Fibroblast of mammary gland (primary cell): ENCODE data around the gene MPDU1.

Experiments used
- DNase-seq: peaks from one replicate; pipeline ENCODE4 v3.0.0-alpha.2; 2010; ENCODE audit warnings: low read depth
- H3K4me3 ChIP-seq: 2 replicates; pipeline ENCODE4 v1.5.1; 2011; ENCODE audit warnings: low read depth, mild to moderate bottlenecking, low read length, moderate library complexity; ENCODE audit not compliant: control insufficient read depth
- TF ChIP-seq, protein P1 (sequence below): conservative IDR thresholded peaks from 2 replicates; pipeline ENCODE4 v1.5.1; 2011; ENCODE audit warnings: low read depth, low read length, inconsistent platforms; ENCODE audit not compliant: control insufficient read depth, insufficient read depth

Gene MPDU1

DNA sequence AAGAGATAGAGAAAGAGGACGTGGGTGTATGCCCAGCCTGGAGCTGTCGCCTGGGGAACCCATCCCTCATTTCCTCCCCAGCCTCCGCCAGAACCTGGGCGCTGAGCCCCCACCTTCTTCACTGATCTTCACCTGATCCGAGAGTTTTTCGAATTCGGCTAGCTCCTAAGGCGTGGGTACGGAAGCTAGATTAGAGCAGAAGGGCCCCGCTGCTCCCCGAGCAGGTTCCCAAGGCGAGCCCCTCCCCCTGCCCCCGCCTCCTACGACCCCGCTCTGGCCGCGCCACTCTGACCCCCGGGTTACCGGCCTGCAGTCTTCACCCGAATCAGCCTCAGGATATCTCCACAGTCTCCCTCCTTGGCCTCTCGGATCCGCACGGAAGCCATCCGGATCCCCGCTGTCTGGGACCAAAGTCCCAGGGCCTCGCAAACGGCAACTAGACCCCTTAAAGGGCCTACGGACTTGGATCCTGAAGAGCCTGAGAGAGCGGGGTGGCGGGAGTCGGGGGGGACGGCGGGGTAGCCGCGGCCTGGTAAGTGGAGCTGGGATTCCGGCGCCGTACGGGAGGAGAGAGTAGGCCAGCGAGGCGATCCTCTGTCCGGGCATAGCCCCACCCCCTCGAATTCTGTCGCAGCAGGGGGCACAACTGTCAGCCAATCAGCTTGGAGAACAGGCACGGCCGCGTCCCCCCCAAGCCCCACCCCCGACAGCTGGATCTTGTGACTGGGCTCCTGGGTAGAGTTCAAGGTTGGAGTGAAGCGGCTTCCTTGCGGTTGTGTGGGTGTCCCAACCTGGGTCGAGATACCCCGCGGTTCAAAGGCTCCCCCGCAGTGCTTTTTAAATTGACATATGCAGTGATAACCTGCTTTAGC, 43.8 kb downstream of the MPDU1 start, which contains the start of gene SAT2:
Gene SAT2, minus strand, starts transcription at position 572 of the 872 bp plus-strand sequence. Its CDS starts 186 bp downstream, at position 386.
- TF ChIP-seq, protein P1, sequence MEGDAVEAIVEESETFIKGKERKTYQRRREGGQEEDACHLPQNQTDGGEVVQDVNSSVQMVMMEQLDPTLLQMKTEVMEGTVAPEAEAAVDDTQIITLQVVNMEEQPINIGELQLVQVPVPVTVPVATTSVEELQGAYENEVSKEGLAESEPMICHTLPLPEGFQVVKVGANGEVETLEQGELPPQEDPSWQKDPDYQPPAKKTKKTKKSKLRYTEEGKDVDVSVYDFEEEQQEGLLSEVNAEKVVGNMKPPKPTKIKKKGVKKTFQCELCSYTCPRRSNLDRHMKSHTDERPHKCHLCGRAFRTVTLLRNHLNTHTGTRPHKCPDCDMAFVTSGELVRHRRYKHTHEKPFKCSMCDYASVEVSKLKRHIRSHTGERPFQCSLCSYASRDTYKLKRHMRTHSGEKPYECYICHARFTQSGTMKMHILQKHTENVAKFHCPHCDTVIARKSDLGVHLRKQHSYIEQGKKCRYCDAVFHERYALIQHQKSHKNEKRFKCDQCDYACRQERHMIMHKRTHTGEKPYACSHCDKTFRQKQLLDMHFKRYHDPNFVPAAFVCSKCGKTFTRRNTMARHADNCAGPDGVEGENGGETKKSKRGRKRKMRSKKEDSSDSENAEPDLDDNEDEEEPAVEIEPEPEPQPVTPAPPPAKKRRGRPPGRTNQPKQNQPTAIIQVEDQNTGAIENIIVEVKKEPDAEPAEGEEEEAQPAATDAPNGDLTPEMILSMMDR: no peak
- peak within 1 kb of the TSS; percentile 84 for H3K4me3 ChIP-seq
- DNase-seq: peak; percentile 94

DNA sequence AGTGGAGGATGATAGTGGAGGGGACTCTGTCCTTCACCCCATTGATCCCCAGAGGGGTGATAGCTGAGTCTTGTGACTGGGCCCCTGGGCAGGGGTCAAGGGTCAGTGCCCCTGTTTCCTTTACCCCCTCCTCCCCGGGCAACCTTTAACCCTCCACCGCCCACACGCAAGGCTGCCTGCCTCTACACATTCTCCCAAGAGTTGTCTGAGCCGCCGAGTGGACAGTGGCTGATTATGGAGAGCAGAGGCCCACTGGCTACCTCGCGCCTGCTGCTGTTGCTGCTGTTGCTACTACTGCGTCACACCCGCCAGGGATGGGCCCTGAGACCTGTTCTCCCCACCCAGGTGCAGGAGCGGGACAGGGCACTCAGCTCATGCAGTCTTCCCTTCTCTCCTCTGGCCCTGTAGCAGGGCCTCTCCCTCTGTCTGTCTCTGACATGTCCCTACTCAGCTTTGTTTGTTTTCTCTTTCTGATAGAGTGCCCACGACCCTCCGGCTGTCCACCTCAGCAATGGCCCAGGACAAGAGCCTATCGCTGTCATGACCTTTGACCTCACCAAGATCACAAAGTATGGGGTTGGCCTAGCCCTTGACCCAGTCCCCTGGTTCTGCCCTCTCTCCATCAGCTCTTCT, 46.4 kb downstream of the MPDU1 start, which contains the start of gene SHBG:
Gene SHBG, plus strand, starts transcription at position 197 of the 633 bp plus-strand sequence. Its CDS starts 38 bp downstream, at position 235.
- TF ChIP-seq, protein P1: no peak
- no peak for DNase-seq
- H3K4me3 ChIP-seq: no peak within 1 kb of the TSS

DNA sequence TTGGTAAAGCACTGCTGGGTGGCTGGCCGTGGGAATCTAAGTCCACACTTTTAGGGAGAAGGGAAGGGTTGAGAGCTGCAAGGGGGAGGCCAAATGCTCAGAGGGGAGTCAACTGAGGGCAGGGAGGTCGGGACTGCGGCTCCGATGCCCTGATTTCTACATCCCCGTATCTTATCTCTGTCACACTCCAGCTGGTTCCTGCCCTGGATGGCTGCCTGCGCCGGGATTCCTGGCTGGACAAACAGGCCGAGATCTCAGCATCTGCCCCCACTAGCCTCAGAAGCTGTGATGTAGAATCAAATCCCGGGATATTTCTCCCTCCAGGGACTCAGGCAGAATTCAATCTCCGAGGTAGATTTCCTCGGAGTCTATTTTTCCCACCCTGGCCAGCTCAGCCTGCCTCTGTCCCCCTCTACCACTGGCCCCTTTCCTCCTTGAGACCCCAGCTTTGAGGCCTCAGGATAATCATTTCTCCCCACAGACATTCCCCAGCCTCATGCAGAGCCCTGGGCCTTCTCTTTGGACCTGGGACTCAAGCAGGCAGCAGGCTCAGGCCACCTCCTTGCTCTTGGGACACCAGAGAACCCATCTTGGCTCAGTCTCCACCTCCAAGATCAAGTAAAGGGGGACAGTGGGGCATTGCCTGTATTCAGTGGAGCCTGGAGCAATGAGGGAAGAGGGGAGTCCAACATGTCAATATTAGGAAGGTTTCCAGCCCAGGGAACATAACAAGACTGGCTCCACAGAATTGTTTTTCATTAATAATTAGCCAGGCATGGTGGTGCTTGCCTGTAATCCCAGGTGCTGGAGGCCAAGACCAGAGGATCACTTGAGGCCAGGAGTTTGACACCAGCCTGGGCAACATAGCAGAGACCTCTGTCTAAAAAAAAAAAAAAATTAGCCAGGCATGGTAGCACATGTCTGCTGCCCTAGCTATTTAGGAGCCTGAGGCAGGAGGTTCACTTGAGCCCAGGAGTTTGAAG, 48.0 kb downstream of the MPDU1 start:
- H3K4me3 ChIP-seq: no peak overlapping the region
- TF ChIP-seq, protein P1: no peak
- no peak for DNase-seq

DNA sequence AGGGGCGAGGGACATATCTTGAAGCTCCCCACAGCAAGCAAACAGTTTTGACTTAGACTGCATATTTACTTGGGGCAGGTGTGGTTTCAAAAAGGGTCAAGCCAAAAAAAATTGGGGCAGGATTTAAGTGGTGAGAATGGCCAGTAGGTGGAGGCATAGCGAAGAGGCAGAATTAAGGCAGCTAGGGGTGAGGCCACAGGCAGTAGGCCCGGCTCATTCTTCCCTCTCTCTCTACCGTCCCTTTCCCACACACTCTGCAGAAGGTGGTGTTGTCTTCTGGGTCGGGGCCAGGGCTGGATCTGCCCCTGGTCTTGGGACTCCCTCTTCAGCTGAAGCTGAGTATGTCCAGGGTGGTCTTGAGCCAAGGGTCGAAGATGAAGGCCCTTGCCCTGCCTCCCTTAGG, 48.8 kb downstream of the MPDU1 start:
- TF ChIP-seq, protein P1: peak; percentile 62
- DNase-seq: peak; percentile 65

DNA sequence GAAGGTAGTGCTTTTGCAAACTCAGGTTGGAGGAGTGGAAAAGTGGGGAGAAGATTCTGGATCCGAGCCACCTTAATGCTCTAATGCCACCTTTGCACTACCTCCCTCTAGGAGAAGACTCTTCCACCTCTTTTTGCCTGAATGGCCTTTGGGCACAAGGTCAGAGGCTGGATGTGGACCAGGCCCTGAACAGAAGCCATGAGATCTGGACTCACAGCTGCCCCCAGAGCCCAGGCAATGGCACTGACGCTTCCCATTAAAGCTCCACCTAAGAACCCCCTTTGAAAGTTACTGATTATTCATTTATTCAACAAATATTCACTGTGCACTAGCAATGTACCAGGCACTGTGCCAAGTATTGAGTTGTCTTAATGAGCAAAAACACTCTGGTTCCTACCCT, 49.4 kb downstream of the MPDU1 start:
- DNase-seq: no peak
- TF ChIP-seq, protein P1: no peak

More for the DNA sequence above, 48.8 kb downstream of the MPDU1 start:
- H3K4me3 ChIP-seq: no peak overlapping the region

DNA sequence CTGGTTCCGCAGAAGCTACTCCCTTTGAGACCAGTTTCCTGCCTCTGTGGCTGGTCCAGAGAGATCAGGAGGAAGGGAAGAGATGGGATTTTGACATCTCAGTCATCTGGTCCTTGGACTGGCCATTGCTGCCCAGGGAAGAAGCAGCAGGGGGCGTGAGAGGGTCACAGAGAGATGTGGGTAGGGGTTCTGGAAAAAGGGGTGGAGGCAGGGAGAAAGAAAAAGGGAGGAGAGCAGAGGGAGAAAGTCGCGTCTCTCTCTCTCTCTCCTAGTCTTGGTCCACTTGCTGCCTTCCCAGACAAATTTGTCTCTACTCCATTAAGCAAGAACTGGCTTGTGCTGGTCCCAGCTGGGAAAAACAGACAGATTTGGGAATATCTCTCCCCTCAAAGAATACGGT, 50.7 kb downstream of the MPDU1 start:
- TF ChIP-seq, protein P1: peak; percentile 66
- no peak overlapping the region for H3K4me3 ChIP-seq
- DNase-seq: peak; percentile 49

More for the DNA sequence above, 49.4 kb downstream of the MPDU1 start:
- no peak overlapping the region for H3K4me3 ChIP-seq
